ENCODE data around the gene CCDC12. TPM values are rescaled to one million over a fixed set of nuclear protein-coding genes. Genes with fewer than 3 reads are reported as not detected.

Gene CCDC12
- total RNA-seq, 1 experiment from 2014 or later: 44.2 TPM

DNA sequence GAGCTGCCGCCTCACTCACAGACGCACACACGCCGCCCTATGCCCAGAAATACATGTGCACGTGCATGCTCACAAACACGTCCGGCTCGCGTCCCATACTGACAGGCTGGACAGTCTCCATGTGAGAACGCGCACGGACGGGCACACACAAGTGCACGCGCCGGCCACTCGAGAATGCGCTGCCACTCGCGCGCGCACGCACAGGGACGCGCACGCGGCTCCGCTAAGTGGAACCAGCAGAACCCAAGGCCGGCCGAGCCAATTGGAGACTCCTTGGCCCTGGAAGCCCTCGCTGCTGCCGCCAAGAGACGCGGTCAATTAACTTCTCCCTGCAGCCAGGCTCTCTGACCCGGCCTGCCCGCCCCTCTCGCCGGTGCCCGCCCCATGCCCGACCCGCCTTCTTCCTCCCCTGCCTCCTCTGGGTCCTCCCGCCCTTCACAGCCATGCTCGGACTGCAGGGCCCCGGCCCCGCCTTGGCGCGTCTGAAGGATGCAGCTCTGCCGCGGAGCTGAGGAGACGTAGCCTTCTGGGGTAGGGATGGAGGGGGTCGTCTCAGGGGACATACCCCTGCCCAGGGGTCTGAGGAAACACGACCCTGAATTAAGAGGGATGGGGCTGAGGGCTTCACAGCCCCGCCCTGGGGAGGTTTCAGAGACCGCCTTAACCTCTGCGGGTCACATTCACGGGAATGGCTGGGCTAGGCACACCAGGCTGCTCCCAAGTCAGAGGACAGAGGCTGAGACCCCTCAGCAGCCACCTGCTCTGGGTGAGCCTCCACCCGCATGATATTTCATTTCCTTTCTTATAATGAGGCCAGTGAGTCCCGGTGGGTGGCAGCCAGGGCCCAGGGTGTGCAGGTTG is 84.0 kb downstream of the CCDC12 start:
- Histone ChIP-seq H3K36me3 (ENCODE audit: low read depth, low read length) (no peaks in the 10 kb centered on the region), H3K27me3 (ENCODE audit: low read length) (no peaks in the 10 kb centered on the region), H3K4me2 (ENCODE audit: low read length) (peak overlapping the region; percentile 88), H3K4me1 (ENCODE audit: insufficient read depth, low read length) (peaks cover 4% of the 10 kb centered on the region; the same call in 1 of the 2 replicates), H3K27ac (ENCODE audit: low read length) (no peak overlapping the region), H2AFZ (ENCODE audit: low read length) (peak overlapping the region; percentile 87), H3K79me2 (ENCODE audit: low read length) (no peaks in the 10 kb centered on the region), H3F3A (ENCODE audit: low read length, unreplicated experiment) (no peaks in the 10 kb centered on the region), H3K9ac (ENCODE audit: low read length) (no peak overlapping the region), H4K20me1 (ENCODE audit: low read length) (no peaks in the 10 kb centered on the region), H3K9me3 (ENCODE audit: low read length) (no peaks in the 10 kb centered on the region), H3K4me3 (ENCODE audit: low read length) (peak overlapping the region; percentile 63), H3K9me2 (replicated peaks; ENCODE audit: low read length) (no peaks in the 10 kb centered on the region)
- intact Hi-C loops (cut with micrococcal nuclease): no loop called here
- CTCF ChIA-PET: interaction anchor here (0.6 kb wide), 1 partner anchor 11 kb away, joined by 3 read pairs; no protein-coding TSS in a partner anchor
- POLR2A ChIA-PET (ENCODE audit: unreplicated experiment): interaction anchor here (0.6 kb wide), 1 partner anchor 489 kb away, joined by 3 read pairs; no protein-coding TSS in a partner anchor
- DNase-seq (peak; percentile 54), ATAC-seq (peak; percentile 82)
- TF ChIP-seq EZH2phosphoT487 (IDR thresholded peaks at IDR 0.05; ENCODE audit: borderline replicate concordance, low read length) (no peak), EZH2 (IDR thresholded peaks at IDR 0.05; ENCODE audit: low read length, unreplicated experiment) (no peak)
- TF ChIP-seq, protein P1, sequence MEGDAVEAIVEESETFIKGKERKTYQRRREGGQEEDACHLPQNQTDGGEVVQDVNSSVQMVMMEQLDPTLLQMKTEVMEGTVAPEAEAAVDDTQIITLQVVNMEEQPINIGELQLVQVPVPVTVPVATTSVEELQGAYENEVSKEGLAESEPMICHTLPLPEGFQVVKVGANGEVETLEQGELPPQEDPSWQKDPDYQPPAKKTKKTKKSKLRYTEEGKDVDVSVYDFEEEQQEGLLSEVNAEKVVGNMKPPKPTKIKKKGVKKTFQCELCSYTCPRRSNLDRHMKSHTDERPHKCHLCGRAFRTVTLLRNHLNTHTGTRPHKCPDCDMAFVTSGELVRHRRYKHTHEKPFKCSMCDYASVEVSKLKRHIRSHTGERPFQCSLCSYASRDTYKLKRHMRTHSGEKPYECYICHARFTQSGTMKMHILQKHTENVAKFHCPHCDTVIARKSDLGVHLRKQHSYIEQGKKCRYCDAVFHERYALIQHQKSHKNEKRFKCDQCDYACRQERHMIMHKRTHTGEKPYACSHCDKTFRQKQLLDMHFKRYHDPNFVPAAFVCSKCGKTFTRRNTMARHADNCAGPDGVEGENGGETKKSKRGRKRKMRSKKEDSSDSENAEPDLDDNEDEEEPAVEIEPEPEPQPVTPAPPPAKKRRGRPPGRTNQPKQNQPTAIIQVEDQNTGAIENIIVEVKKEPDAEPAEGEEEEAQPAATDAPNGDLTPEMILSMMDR (conservative IDR thresholded peaks at IDR 0.05; ENCODE audit: low read depth, low read length): no peak
- no TSS peak for BruUV-seq (replicated peaks)

DNA sequence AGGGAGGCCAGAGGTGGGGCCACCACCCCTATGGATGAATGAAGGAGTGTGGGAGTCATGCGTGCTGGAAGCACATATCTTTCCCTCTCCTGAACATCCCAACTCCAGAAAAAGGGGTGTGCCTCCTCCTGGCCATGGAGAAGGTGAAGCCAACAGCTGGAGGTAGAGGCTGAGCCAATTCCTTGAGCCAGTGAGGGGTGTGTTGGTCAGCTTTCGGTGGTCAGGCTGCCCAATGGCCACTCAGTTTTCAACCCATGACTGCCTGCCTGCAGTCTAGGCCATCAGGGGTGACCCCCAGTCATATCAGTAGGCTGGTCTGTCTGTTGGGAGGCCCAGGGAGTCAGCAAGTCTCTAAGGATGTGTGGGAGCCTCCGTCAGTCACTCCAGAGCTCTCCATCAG is 85.4 kb downstream of the CCDC12 start:
- intact Hi-C loops (cut with micrococcal nuclease): no loop called here
- DNase-seq (no peak), ATAC-seq (no peak)
- Histone ChIP-seq H3K9me2 (replicated peaks; ENCODE audit: low read length) (no peaks in the 10 kb centered on the region), H3K9ac (ENCODE audit: low read length) (no peak overlapping the region), H3K4me2 (ENCODE audit: low read length) (no peak overlapping the region), H2AFZ (ENCODE audit: low read length) (no peak overlapping the region), H3K27ac (ENCODE audit: low read length) (no peak overlapping the region), H3K9me3 (ENCODE audit: low read length) (no peaks in the 10 kb centered on the region), H3K4me3 (ENCODE audit: low read length) (no peak overlapping the region), H4K20me1 (ENCODE audit: low read length) (no peaks in the 10 kb centered on the region), H3K36me3 (ENCODE audit: low read depth, low read length) (no peaks in the 10 kb centered on the region), H3K27me3 (ENCODE audit: low read length) (no peaks in the 10 kb centered on the region), H3F3A (ENCODE audit: low read length, unreplicated experiment) (no peaks in the 10 kb centered on the region), H3K79me2 (ENCODE audit: low read length) (no peaks in the 10 kb centered on the region), H3K4me1 (ENCODE audit: insufficient read depth, low read length) (peaks cover 4% of the 10 kb centered on the region; the same call in 1 of the 2 replicates)
- TF ChIP-seq EZH2phosphoT487 (IDR thresholded peaks at IDR 0.05; ENCODE audit: borderline replicate concordance, low read length): no peak
- TF ChIP-seq, protein P1 (conservative IDR thresholded peaks at IDR 0.05; ENCODE audit: low read depth, low read length): no peak
- TF ChIP-seq EZH2 (IDR thresholded peaks at IDR 0.05; ENCODE audit: low read length, unreplicated experiment): no peak
- CTCF ChIA-PET: no interaction called here
- POLR2A ChIA-PET (ENCODE audit: unreplicated experiment): no interaction called here
- no TSS peak for BruUV-seq (replicated peaks)

DNA sequence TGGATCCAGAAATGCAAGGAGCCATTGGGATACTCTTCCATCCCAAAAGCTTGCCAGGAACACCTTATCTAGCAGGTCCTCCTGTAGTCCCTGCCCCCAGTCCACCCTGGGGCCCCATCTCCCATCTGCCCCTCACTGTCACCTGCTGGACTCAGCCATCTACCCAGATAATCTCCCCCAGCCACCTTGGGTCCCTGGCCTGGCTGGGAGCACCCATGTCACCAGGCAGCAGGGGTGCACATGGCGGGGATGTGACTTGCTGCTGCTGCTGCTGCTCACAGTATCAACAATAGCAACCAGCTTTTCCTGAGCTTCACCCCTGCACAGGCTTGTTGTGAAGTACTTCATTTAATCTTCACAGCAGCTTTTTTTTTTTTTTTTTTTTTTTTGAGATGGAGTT is 86.4 kb downstream of the CCDC12 start:
- DNase-seq: no peak
- no peak for ATAC-seq
- Histone ChIP-seq H4K20me1 (ENCODE audit: low read length) (no peaks in the 10 kb centered on the region), H3K9me3 (ENCODE audit: low read length) (no peaks in the 10 kb centered on the region), H3F3A (ENCODE audit: low read length, unreplicated experiment) (no peaks in the 10 kb centered on the region), H3K9me2 (replicated peaks; ENCODE audit: low read length) (no peaks in the 10 kb centered on the region), H2AFZ (ENCODE audit: low read length) (no peak overlapping the region), H3K9ac (ENCODE audit: low read length) (no peak overlapping the region), H3K27ac (ENCODE audit: low read length) (no peak overlapping the region), H3K4me2 (ENCODE audit: low read length) (no peak overlapping the region), H3K4me3 (ENCODE audit: low read length) (no peak overlapping the region), H3K27me3 (ENCODE audit: low read length) (no peaks in the 10 kb centered on the region), H3K36me3 (ENCODE audit: low read depth, low read length) (no peaks in the 10 kb centered on the region), H3K79me2 (ENCODE audit: low read length) (no peaks in the 10 kb centered on the region), H3K4me1 (ENCODE audit: insufficient read depth, low read length) (peaks cover 4% of the 10 kb centered on the region; the same call in 1 of the 2 replicates)
- POLR2A ChIA-PET (ENCODE audit: unreplicated experiment): no interaction called here
- intact Hi-C loops (cut with micrococcal nuclease): no loop called here
- TF ChIP-seq EZH2 (IDR thresholded peaks at IDR 0.05; ENCODE audit: low read length, unreplicated experiment) (no peak), EZH2phosphoT487 (IDR thresholded peaks at IDR 0.05; ENCODE audit: borderline replicate concordance, low read length) (no peak)
- TF ChIP-seq, protein P1 (conservative IDR thresholded peaks at IDR 0.05; ENCODE audit: low read depth, low read length): no peak
- CTCF ChIA-PET: no interaction called here
- no TSS peak for BruUV-seq (replicated peaks)
